WTC11 (cell line): ENCODE results near the gene SLC6A1. TPM values are rescaled to one million over a fixed set of nuclear protein-coding genes. Genes with fewer than 3 reads are reported as not detected.

Experiments used
- ATAC-seq: fragments of 200-7000 bp; cut with Tn5 transposase; 2 replicates; pipeline ENCODE4 v1.10.0; 2021; ENCODE audit warnings: mild to moderate bottlenecking, moderate library complexity
- CTCF ChIA-PET: fragments of 300-600 bp; sonication (Branson Sonifier 250); formaldehyde crosslinking; loops from one replicate; lab custom pipeline; 2021; ENCODE audit warnings: antibody characterized with exemption; lab: Charles Lee
- POLR2A ChIA-PET: fragments of 350-600 bp; sonication (Branson Sonifier 250); formaldehyde crosslinking; loops from one replicate; lab custom pipeline; 2021; ENCODE audit warnings: antibody characterized with exemption; lab: Charles Lee
- DNase-seq: peaks from one replicate; pipeline ENCODE4 v3.0.0; 2021; ENCODE audit warnings: low spot score
- H3K27ac Mint-ChIP-seq: 2 replicates; pipeline ENCODE4 v1.8.0; 2021; ENCODE audit warnings: mixed read lengths
- H3K27me3 Mint-ChIP-seq: 2 replicates; pipeline ENCODE4 v1.8.0; 2021; ENCODE audit warnings: low read depth, mild to moderate bottlenecking, moderate library complexity, mixed read lengths
- H3K36me3 Mint-ChIP-seq: 2 replicates; pipeline ENCODE4 v1.8.0; 2021; ENCODE audit warnings: mixed read lengths
- H3K4me1 Mint-ChIP-seq: 2 replicates; pipeline ENCODE4 v1.8.0; 2022; ENCODE audit warnings: mixed read lengths
- H3K4me3 Mint-ChIP-seq: 2 replicates; pipeline ENCODE4 v1.8.0; 2021; ENCODE audit warnings: mild to moderate bottlenecking, moderate library complexity, mixed read lengths
- H3K9me3 Mint-ChIP-seq: 2 replicates; pipeline ENCODE4 v1.8.0; 2021; ENCODE audit warnings: mixed read lengths
- ELF4 ChIP-seq: sonication (generic); formaldehyde crosslinking; IDR thresholded peaks from 2 replicates; pipeline ENCODE4 v1.8.1; 2022; ENCODE audit warnings: low read depth, mild to moderate bottlenecking, moderate library complexity, missing genetic modification reagents
- EMX1 ChIP-seq: fragments of 250-450 bp; sonication (Bioruptor Pico); IDR thresholded peaks from 2 replicates; pipeline ENCODE4 v1.8.0; 2021; ENCODE audit warnings: mild to moderate bottlenecking
- GABPB1 ChIP-seq: sonication (generic); formaldehyde crosslinking; IDR thresholded peaks from 2 replicates; pipeline ENCODE4 v1.8.1; 2023; ENCODE audit warnings: mild to moderate bottlenecking, missing genetic modification reagents
- IRF2 ChIP-seq: sonication (generic); formaldehyde crosslinking; IDR thresholded peaks from 2 replicates; pipeline ENCODE4 v1.8.0; 2022; ENCODE audit warnings: low read depth, missing genetic modification reagents, borderline replicate concordance
- MAX ChIP-seq: sonication (generic); formaldehyde crosslinking; IDR thresholded peaks from 2 replicates; pipeline ENCODE4 v1.8.0; 2022; ENCODE audit warnings: mild to moderate bottlenecking, missing genetic modification reagents
- MXD4 ChIP-seq: fragments of 250-450 bp; sonication (Bioruptor Pico); IDR thresholded peaks from 2 replicates; pipeline ENCODE4 v1.8.0; 2021; ENCODE audit warnings: mild to moderate bottlenecking, moderate library complexity, borderline replicate concordance
- MYBL2 ChIP-seq: sonication (generic); formaldehyde crosslinking; IDR thresholded peaks from 2 replicates; pipeline ENCODE4 v1.8.1; 2023; ENCODE audit warnings: mild to moderate bottlenecking, moderate library complexity, missing genetic modification reagents
- NFATC4 ChIP-seq: fragments of 250-450 bp; sonication (Bioruptor Pico); IDR thresholded peaks from 2 replicates; pipeline ENCODE4 v1.9.0; 2021; ENCODE audit warnings: mild to moderate bottlenecking
- NFE2L1 ChIP-seq: sonication (generic); formaldehyde crosslinking; IDR thresholded peaks from 2 replicates; pipeline ENCODE4 v1.8.1; 2023; ENCODE audit warnings: missing genetic modification reagents
- NR2C2 ChIP-seq: sonication (generic); formaldehyde crosslinking; IDR thresholded peaks from 2 replicates; pipeline ENCODE4 v1.8.0; 2022; ENCODE audit warnings: mild to moderate bottlenecking, missing genetic modification reagents
- OVOL2 ChIP-seq: fragments of 250-450 bp; sonication (Bioruptor Pico); IDR thresholded peaks from 2 replicates; pipeline ENCODE4 v1.9.0; 2021; ENCODE audit warnings: mild to moderate bottlenecking, borderline replicate concordance
- PRRX2 ChIP-seq: fragments of 250-450 bp; sonication (Bioruptor Pico); IDR thresholded peaks from 2 replicates; pipeline ENCODE4 v1.8.0; 2021; ENCODE audit warnings: mild to moderate bottlenecking
- RORB ChIP-seq: fragments of 250-450 bp; sonication (Bioruptor Pico); IDR thresholded peaks from 2 replicates; pipeline ENCODE4 v1.9.0; 2021; ENCODE audit warnings: mild to moderate bottlenecking
- SMAD4 ChIP-seq: sonication (generic); formaldehyde crosslinking; IDR thresholded peaks from 2 replicates; pipeline ENCODE4 v1.8.0; 2022; ENCODE audit warnings: mild to moderate bottlenecking, missing genetic modification reagents
- TP53 ChIP-seq: sonication (generic); formaldehyde crosslinking; IDR thresholded peaks from 2 replicates; pipeline ENCODE4 v1.8.1; 2023; ENCODE audit warnings: mild to moderate bottlenecking, missing genetic modification reagents
- USF1 ChIP-seq: sonication (generic); formaldehyde crosslinking; IDR thresholded peaks from 2 replicates; pipeline ENCODE4 v1.8.0; 2022; ENCODE audit warnings: mild to moderate bottlenecking, missing genetic modification reagents
- ZBTB21 ChIP-seq: sonication (generic); formaldehyde crosslinking; IDR thresholded peaks from 2 replicates; pipeline ENCODE4 v1.8.1; 2023; ENCODE audit warnings: mild to moderate bottlenecking, missing genetic modification reagents, borderline replicate concordance
- ZNF121 ChIP-seq: sonication (generic); formaldehyde crosslinking; IDR thresholded peaks from 2 replicates; pipeline ENCODE4 v1.8.0; 2023; ENCODE audit warnings: missing genetic modification reagents
- ZNF219 ChIP-seq: sonication (generic); formaldehyde crosslinking; IDR thresholded peaks from 2 replicates; pipeline ENCODE4 v1.8.0; 2023; ENCODE audit warnings: missing genetic modification reagents, mild to moderate bottlenecking, borderline replicate concordance
- ZNF416 ChIP-seq: fragments of 250-450 bp; sonication (Bioruptor Pico); IDR thresholded peaks from 2 replicates; pipeline ENCODE4 v1.9.0; 2021; ENCODE audit warnings: mild to moderate bottlenecking, inconsistent platforms
- ZNF512 ChIP-seq: sonication (generic); formaldehyde crosslinking; IDR thresholded peaks from 2 replicates; pipeline ENCODE4 v1.8.1; 2022; ENCODE audit warnings: missing genetic modification reagents, borderline replicate concordance
- total RNA-seq: library from RNA; stranded (reverse); gene quantifications from 3 replicates; pipeline ENCODE4 v1.2.3, GENCODE V29; 2021
- TF ChIP-seq, protein P1 (sequence below): fragments of 200-600 bp; IDR thresholded peaks from 2 replicates; pipeline ENCODE4 v1.8.0; 2022; ENCODE audit warnings: antibody characterized with exemption
- TF ChIP-seq, protein P2 (sequence below): sonication (generic); formaldehyde crosslinking; IDR thresholded peaks from 2 replicates; pipeline ENCODE4 v1.8.1; 2022; ENCODE audit warnings: low read depth, mild to moderate bottlenecking, moderate library complexity, missing genetic modification reagents, borderline replicate concordance
- TF ChIP-seq, protein P3 (sequence below): sonication (generic); formaldehyde crosslinking; IDR thresholded peaks from 2 replicates; pipeline ENCODE4 v1.8.1; 2023; ENCODE audit warnings: mild to moderate bottlenecking, missing genetic modification reagents

SLC6A1 gene
- total RNA-seq, 1 experiment from 2014 or later, result 0.72 TPM

DNA sequence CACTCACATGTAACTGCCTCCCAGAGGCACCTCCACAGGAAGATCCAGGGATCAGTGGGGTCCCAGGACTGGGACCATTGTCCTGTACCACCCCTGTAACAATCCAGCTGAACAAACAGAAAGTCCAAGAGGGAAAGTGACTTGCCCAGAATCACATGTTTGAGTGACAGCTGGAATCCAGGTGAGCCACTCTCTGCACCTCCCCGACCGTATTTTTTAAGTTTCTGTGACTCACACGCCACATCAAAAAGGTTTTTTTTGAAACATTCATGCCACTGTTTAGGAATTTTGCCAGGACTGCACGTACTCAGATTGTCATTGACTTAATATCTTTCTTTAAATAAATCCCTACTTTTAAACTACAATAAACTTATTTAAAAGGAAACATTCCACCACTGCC lies 9.8 kb upstream of the SLC6A1 start:
- TF ChIP-seq ZBTB21 (CRISPR knock-in tag), result no peak
- TF ChIP-seq MYBL2 (CRISPR knock-in tag), result no peak
- no peak for TF ChIP-seq PRRX2 (CRISPR knock-in tag)
- TF ChIP-seq ZNF121 (CRISPR knock-in tag), result no peak
- TF ChIP-seq MAX (CRISPR knock-in tag), result no peak
- TF ChIP-seq EMX1 (CRISPR knock-in tag), result no peak
- no peak for TF ChIP-seq GABPB1 (CRISPR knock-in tag)
- no peak for TF ChIP-seq USF1
- no peak for TF ChIP-seq SMAD4 (CRISPR knock-in tag)
- TF ChIP-seq NR2C2, result no peak
- no peak for TF ChIP-seq OVOL2 (CRISPR knock-in tag)
- ChIA-PET CTCF (interaction anchor here (0.6 to 2.1 kb wide), 10 partner anchors 9 to 371 kb away, joined by 3 to 12 read pairs (median 4); no protein-coding TSS in a partner anchor), POLR2A (no interaction called here)
- Mint-ChIP-seq H3K27me3 (peaks cover 26% of the 10 kb centered on the region), H3K27ac (no peak overlapping the region), H3K4me3 (no peak overlapping the region), H3K36me3 (no peaks in the 10 kb centered on the region), H3K4me1 (peaks cover 30% of the 10 kb centered on the region), H3K9me3 (no peaks in the 10 kb centered on the region; the same call in 1 of the 2 replicates)
- ATAC-seq (no peak), DNase-seq (no peak)

DNA sequence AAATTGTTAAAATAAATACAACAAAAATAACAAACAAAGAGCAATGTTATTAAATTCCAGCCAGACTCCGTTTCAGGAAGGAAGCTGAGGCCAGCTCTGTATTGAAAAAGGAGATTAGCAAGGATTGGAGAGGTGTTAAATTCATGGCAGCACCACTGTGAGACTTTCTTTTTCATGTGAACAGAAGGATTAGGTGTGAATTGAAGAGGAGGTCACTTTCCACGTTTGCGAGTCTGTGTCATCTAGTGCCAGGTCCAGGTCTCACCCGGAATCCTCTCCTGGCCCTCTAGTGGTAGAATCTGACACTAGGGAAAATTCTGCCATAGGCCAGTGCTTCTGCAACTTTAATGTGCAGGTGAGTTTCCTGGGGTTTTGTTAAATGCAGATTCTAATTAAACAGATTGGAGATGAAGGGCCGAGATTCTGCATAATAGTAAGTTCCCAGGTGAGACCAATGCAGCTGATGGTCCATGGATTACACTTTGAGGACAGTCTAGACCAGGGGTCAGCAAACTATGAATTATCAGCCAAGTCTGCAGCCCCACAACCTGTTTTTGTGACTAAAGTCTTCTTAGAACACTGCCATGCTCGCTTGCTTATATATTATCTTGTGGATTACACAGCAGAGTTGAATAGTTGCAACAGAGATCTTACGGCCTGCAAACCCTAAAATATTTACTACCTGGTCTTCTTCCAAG lies 9.2 kb upstream of the SLC6A1 start:
- TF ChIP-seq, protein P1, sequence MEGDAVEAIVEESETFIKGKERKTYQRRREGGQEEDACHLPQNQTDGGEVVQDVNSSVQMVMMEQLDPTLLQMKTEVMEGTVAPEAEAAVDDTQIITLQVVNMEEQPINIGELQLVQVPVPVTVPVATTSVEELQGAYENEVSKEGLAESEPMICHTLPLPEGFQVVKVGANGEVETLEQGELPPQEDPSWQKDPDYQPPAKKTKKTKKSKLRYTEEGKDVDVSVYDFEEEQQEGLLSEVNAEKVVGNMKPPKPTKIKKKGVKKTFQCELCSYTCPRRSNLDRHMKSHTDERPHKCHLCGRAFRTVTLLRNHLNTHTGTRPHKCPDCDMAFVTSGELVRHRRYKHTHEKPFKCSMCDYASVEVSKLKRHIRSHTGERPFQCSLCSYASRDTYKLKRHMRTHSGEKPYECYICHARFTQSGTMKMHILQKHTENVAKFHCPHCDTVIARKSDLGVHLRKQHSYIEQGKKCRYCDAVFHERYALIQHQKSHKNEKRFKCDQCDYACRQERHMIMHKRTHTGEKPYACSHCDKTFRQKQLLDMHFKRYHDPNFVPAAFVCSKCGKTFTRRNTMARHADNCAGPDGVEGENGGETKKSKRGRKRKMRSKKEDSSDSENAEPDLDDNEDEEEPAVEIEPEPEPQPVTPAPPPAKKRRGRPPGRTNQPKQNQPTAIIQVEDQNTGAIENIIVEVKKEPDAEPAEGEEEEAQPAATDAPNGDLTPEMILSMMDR, result peak; percentile 71
- TF ChIP-seq IRF2 (CRISPR knock-in tag), result no peak
- TF ChIP-seq, all 79 proteins: peak for 1
- ATAC-seq (peak; percentile 84), DNase-seq (peak; percentile 42)
- no peaks in the 10 kb centered on the region for H3K36me3 Mint-ChIP-seq
- CTCF ChIA-PET, result interaction anchor here (1.0 to 2.1 kb wide), 8 partner anchors 10 to 78 kb away, joined by 3 to 12 read pairs (median 4); no protein-coding TSS in a partner anchor
- H3K4me3 Mint-ChIP-seq, result no peak overlapping the region
- peaks cover 26% of the 10 kb centered on the region for H3K27me3 Mint-ChIP-seq
- H3K4me1 Mint-ChIP-seq, result peaks cover 29% of the 10 kb centered on the region
- no peak overlapping the region for H3K27ac Mint-ChIP-seq
- POLR2A ChIA-PET, result no interaction called here
- H3K9me3 Mint-ChIP-seq, result no peaks in the 10 kb centered on the region; the same call in 1 of the 2 replicates

GRCh38 chr3:10984371-10984896 lies 8.1 kb upstream of the SLC6A1 start:
- Mint-ChIP-seq H3K4me1 (peaks cover 23% of the 10 kb centered on the region), H3K27me3 (peaks cover 26% of the 10 kb centered on the region), H3K9me3 (no peaks in the 10 kb centered on the region; the same call in 1 of the 2 replicates), H3K27ac (no peak overlapping the region), H3K36me3 (no peaks in the 10 kb centered on the region), H3K4me3 (no peak overlapping the region)
- CTCF ChIA-PET, result interaction anchor here (1.5 to 2.6 kb wide), 2 partner anchors 34 to 39 kb away, joined by 4 to 7 read pairs; no protein-coding TSS in a partner anchor
- POLR2A ChIA-PET, result no interaction called here
- DNase-seq, result no peak
- no peak for ATAC-seq
- no peak for TF ChIP-seq ZNF416
- TF ChIP-seq ZNF219, result no peak
- TF ChIP-seq, protein P2, sequence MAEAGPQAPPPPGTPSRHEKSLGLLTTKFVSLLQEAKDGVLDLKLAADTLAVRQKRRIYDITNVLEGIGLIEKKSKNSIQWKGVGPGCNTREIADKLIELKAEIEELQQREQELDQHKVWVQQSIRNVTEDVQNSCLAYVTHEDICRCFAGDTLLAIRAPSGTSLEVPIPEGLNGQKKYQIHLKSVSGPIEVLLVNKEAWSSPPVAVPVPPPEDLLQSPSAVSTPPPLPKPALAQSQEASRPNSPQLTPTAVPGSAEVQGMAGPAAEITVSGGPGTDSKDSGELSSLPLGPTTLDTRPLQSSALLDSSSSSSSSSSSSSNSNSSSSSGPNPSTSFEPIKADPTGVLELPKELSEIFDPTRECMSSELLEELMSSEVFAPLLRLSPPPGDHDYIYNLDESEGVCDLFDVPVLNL (CRISPR knock-in tag), result no peak
- TF ChIP-seq ZNF512 (CRISPR knock-in tag), result no peak
- TF ChIP-seq EMX1 (CRISPR knock-in tag), result no peak
- TF ChIP-seq, protein P3, sequence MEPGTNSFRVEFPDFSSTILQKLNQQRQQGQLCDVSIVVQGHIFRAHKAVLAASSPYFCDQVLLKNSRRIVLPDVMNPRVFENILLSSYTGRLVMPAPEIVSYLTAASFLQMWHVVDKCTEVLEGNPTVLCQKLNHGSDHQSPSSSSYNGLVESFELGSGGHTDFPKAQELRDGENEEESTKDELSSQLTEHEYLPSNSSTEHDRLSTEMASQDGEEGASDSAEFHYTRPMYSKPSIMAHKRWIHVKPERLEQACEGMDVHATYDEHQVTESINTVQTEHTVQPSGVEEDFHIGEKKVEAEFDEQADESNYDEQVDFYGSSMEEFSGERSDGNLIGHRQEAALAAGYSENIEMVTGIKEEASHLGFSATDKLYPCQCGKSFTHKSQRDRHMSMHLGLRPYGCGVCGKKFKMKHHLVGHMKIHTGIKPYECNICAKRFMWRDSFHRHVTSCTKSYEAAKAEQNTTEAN (CRISPR knock-in tag), result no peak
- no peak for TF ChIP-seq RORB (CRISPR knock-in tag)
- no peak for TF ChIP-seq ELF4 (CRISPR knock-in tag)
- no peak for TF ChIP-seq NFE2L1 (CRISPR knock-in tag)
- TF ChIP-seq MXD4 (CRISPR knock-in tag), result no peak
- no peak for TF ChIP-seq NFATC4
- TF ChIP-seq NR2C2, result no peak
- TF ChIP-seq TP53, result no peak
